Measurements from ENCODE around the gene RNU5B-1. TPM values are rescaled to one million over a fixed set of nuclear protein-coding genes. Genes with fewer than 3 reads are reported as not detected.
A peak's percentile ranks its signal among the peaks of the same experiment; 100 is the strongest.

Gene RNU5B-1
- total RNA-seq (2011; cell fraction: chromatin; rRNA removed; ENCODE audit: low replicate concordance), result under 0.01 TPM in 2 replicates
- under 0.01 TPM in 2 replicates for total RNA-seq (2011; cell fraction: nucleolus; rRNA removed)
- total RNA-seq (2011; cell fraction: nucleoplasm; rRNA removed), result under 0.01 TPM in 2 replicates
- not detected in 2 replicates for total RNA-seq (2014; rRNA removed)
- total RNA-seq (2014; rRNA removed; fragmentation: Illumina TruSeq; extraction: Trizol), result not detected in 2 replicates
- not detected in 2 replicates for total RNA-seq (2015; rRNA removed; fragmentation: Illumina TruSeq; extraction: Trizol)
- 14.2 TPM in 1 of 2 replicates, not detected in the other for total RNA-seq (2021)
- not detected in 2 replicates for polyA plus RNA-seq (2011; rRNA removed)
- polyA plus RNA-seq (2011; cell fraction: cytosol; rRNA removed), result not detected in 2 replicates
- under 0.01 TPM in 1 of 2 replicates, not detected in the other for polyA plus RNA-seq (2011; cell fraction: nucleus; rRNA removed)
- not detected in 2 replicates for polyA plus RNA-seq (2012)
- polyA plus RNA-seq (2014; fragmentation: Illumina TruSeq; extraction: Trizol), result not detected in 2 replicates
- polyA plus RNA-seq (2014; fragmentation: Nextera tagmentation; extraction: Ambion mirVana), result not detected
- polyA plus RNA-seq (2014; rRNA removed), result not detected in 2 replicates
- under 0.01 TPM in 2 replicates for polyA minus RNA-seq (2011; rRNA and poly(A)+ RNA removed)
- polyA minus RNA-seq (2011; cell fraction: cytosol; rRNA and poly(A)+ RNA removed), result 577 and 858 TPM in 2 replicates
- polyA minus RNA-seq (2011; cell fraction: nucleus; rRNA and poly(A)+ RNA removed), result under 0.01 TPM in 2 replicates
- Bru-seq, nascent RNA, result percentile 95 among the genes with signal in this experiment
- percentile 73 among the genes with signal in this experiment for BruChase-seq, experiment 1, labeled RNA remaining after a 2-hour chase
- BruChase-seq, experiment 2, labeled RNA remaining after a 6-hour chase, result percentile 84 among the genes with signal in this experiment
- long read RNA-seq, experiment 1, result 0 reads
- long read RNA-seq, experiment 2, result 0 reads
- long read RNA-seq, experiment 3, result 0 reads

DNA sequence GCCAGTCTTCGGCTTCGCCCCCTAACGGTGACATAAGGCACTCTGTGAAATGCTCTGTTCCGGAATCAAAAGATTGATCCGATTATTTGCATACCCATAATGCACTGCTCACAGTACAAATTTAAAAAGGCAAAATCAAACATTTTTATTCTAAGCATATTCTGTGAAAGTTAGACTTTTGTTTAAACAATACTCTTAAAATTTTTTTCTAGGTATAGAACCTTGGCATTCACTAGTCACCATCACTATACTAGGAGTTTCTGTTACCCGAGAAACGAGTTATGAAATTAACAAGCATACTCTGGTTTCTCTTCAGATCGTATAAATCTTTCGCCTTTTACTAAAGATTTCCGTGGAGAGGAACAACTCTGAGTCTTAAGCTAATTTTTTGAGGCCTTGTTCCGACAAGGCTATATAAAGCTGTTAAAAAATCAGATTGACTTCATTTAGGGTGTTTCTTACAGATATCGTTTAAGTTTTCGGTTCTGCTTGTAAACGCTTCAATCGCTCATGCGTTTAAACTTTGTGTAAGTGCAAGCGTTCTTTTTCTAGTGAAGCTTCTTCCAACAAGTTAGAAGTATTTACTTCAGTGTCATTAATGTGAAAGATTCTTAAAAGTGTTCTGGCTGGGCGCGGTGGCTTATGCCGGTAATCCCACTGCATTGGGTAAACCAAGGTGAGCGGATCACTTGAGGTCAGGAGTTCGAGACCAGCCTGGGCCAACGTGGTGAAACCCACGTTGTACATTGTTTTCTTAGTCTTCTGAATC is at the start of gene RNU5B-1:
Gene RNU5B-1, plus strand, starts transcription at position 297 of the 769 bp plus-strand sequence.
- Histone ChIP-seq H3K9ac (ENCODE audit: insufficient read depth in 1 of 2, low read depth in 2 of 2, low read length in 2 of 2) (peak within 1 kb of the TSS; percentile 76 to 84; a peak in 3 of 4 replicates), H3K27ac (ENCODE audit: extremely low read depth, low read depth, low read length) (peak within 1 kb of the TSS; percentile 93), H3K4me3 (peak within 1 kb of the TSS; percentile 28), H3K79me2 (ENCODE audit: control insufficient read depth, insufficient read depth, low read length) (no peaks in the 10 kb centered on the region), H3K9me1 (ENCODE audit: control insufficient read depth, insufficient read depth, low read length) (no peaks in the 10 kb centered on the region), H3K9me3 (replicated peaks; ENCODE audit: control insufficient read depth, insufficient read depth, low read depth, low read length) (peaks cover 2% of the 10 kb centered on the region; the same call in 1 of the 2 replicates), H3K4me2 (ENCODE audit: insufficient read depth, low read length) (peak within 1 kb of the TSS; percentile 77), H3K27me3 (ENCODE audit: control insufficient read depth in 2 of 2, insufficient read depth in 2 of 2, low read length in 2 of 2) (no peaks in the 10 kb centered on the region), H2AFZ (ENCODE audit: low read depth, low read length) (peak within 1 kb of the TSS; percentile 94), H3K4me1 (replicated peaks in 1 of 2; ENCODE audit: control insufficient read depth in 2 of 2, insufficient read depth in 2 of 2, low read length in 2 of 2) (peaks cover 14 to 15% of the 10 kb centered on the region in 2 experiments), H4K20me1 (replicated peaks; ENCODE audit: control insufficient read depth, insufficient read depth, low read length) (no peaks in the 10 kb centered on the region), H3K36me3 (ENCODE audit: control insufficient read depth, insufficient read depth, low read length) (no peaks in the 10 kb centered on the region)
- in situ Hi-C loops (cut with MboI), result no loop called here
- ChIA-PET CTCF (ENCODE audit: low intra/inter-chr PET ratio) (interaction anchor here (0.6 to 1.4 kb wide), 3 partner anchors 116 to 251 kb away, joined by 3 to 9 read pairs (median 4); no protein-coding TSS in a partner anchor), POLR2A (interaction anchor here (0.6 to 3.5 kb wide), 124 partner anchors 9 to 1571 kb away, joined by 3 to 194 read pairs (median 4); partner anchors contain the start of genes CILP, CLPX, INTS14 and PARP16)
- FAIRE-seq, result peak; percentile 97
- peak; percentile 92 for ATAC-seq
- WGBS (ENCODE audit: insufficient coverage, low coverage, missing lambda C conversion rate), result under 1% methylated on average over 24 of the region's 24 CpGs
- peak; percentile 76 to 93 (median 80) for DNase-seq (ENCODE audit: extremely low read depth in 1 of 4, low spot score in 3 of 4)
- intact Hi-C loops (cut with micrococcal nuclease), result loop anchor here (1.0 to 5.0 kb wide), 3 partner anchors 8 to 252 kb away; partner anchors contain the start of gene RNU5A-1
- TSS peak; percentile 99 for BruUV-seq (replicated peaks)
- TF ChIP-seq PHF21A (IDR thresholded peaks at IDR 0.05; ENCODE audit: borderline replicate concordance, low read depth) (peak; percentile 95), PHF8 (IDR thresholded peaks at IDR 0.05; ENCODE audit: borderline replicate concordance, low read length) (peak; percentile 28; the same call in 1 of the 2 replicates), ZNF263 (CRISPR knock-in tag; IDR thresholded peaks at IDR 0.05; ENCODE audit: borderline replicate concordance) (peak; percentile 43; the same call in 1 of the 2 replicates), HDAC8 (tag; IDR thresholded peaks at IDR 0.05) (no peak), NR1H2 (CRISPR knock-in tag; IDR thresholded peaks at IDR 0.05) (no peak), EWSR1 (IDR thresholded peaks at IDR 0.05; ENCODE audit: borderline replicate concordance, low read depth, partially characterized antibody) (peak; percentile 98), MYC (IDR thresholded peaks at IDR 0.05; ENCODE audit: low read depth, low read length) (peak; percentile 43; the same call in 1 of the 2 replicates), MYC (CRISPR knock-in tag; IDR thresholded peaks at IDR 0.05; ENCODE audit: borderline replicate concordance, low read depth) (peak; percentile 80; the same call in 1 of the 2 replicates), GATAD2B (IDR thresholded peaks at IDR 0.05; ENCODE audit: borderline replicate concordance) (peak; percentile 92), HLTF (IDR thresholded peaks at IDR 0.05) (peak; percentile 75), KLF10 (CRISPR knock-in tag; IDR thresholded peaks at IDR 0.05) (peak; percentile 96), TAL1 (IDR thresholded peaks at IDR 0.05) (no peak)
- TF ChIP-seq, protein P1, sequence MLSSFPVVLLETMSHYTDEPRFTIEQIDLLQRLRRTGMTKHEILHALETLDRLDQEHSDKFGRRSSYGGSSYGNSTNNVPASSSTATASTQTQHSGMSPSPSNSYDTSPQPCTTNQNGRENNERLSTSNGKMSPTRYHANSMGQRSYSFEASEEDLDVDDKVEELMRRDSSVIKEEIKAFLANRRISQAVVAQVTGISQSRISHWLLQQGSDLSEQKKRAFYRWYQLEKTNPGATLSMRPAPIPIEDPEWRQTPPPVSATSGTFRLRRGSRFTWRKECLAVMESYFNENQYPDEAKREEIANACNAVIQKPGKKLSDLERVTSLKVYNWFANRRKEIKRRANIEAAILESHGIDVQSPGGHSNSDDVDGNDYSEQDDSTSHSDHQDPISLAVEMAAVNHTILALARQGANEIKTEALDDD (IDR thresholded peaks at IDR 0.05), result peak; percentile 98

Data from K562 (cell line).